Stimulated activated CD8-positive, alpha-beta memory T cell treated with anti-CD3 and anti-CD28 coated beads, Interleukin-7, amount 100 ng/mL, for 4 hours (primary cell): ENCODE data around the gene METTL16.

Experiments used
- DNase-seq, 2 donors: peaks; one replicate each; pipeline ENCODE4 v3.0.0-alpha.2; 2020; ENCODE audit warnings: low read depth in 2 of 2

The METTL16 gene

GRCh38 chr17:2380226-2380922 is 131.3 kb downstream of the METTL16 start:
- DNase-seq: no peak

GRCh38 chr17:2379489-2380225 is 132.0 kb downstream of the METTL16 start:
- no peak for DNase-seq

- DNase-seq: no peak
Measured at GRCh38 chr17:2378905-2379304, 132.8 kb downstream of the METTL16 start.

GRCh38 chr17:2377659-2378058 is 134.0 kb downstream of the METTL16 start:
- no peak for DNase-seq

- DNase-seq: no peak
Measured at GRCh38 chr17:2376107-2376506, 135.6 kb downstream of the METTL16 start.

GRCh38 chr17:2375406-2375805 is 136.3 kb downstream of the METTL16 start:
- no peak for DNase-seq

- no peak for DNase-seq
Measured at GRCh38 chr17:2374549-2375285, 137.0 kb downstream of the METTL16 start.

- no peak for DNase-seq
Measured at GRCh38 chr17:2373179-2373578, 138.5 kb downstream of the METTL16 start.

- no peak for DNase-seq
Measured at GRCh38 chr17:2372681-2373080, 139.0 kb downstream of the METTL16 start.

GRCh38 chr17:2372180-2372579 is 139.5 kb downstream of the METTL16 start:
- no peak for DNase-seq

GRCh38 chr17:2371183-2372130 is 140.2 kb downstream of the METTL16 start:
- no peak for DNase-seq

- no peak for DNase-seq
Measured at GRCh38 chr17:2370211-2370589, 141.5 kb downstream of the METTL16 start.

GRCh38 chr17:2369551-2370210 is 142.0 kb downstream of the METTL16 start:
- no peak for DNase-seq

GRCh38 chr17:2369039-2369438 is 142.6 kb downstream of the METTL16 start:
- DNase-seq: no peak

- DNase-seq: no peak
Measured at GRCh38 chr17:2368359-2368758, 143.3 kb downstream of the METTL16 start.

GRCh38 chr17:2366747-2367494 is 144.8 kb downstream of the METTL16 start:
- no peak for DNase-seq
